HEK293 (cell line): ENCODE results near the gene PLOD3.

Source experiments
- BCL11B ChIP-seq: fragments of 450-650 bp; formaldehyde crosslinking; IDR thresholded peaks from 2 replicates; pipeline ENCODE4 v1.5.1; 2016; ENCODE audit warnings: low read depth, missing biosample characterization, missing genetic modification characterization
- KLF7 ChIP-seq: fragments of 450-650 bp; formaldehyde crosslinking; IDR thresholded peaks from 2 replicates; pipeline ENCODE4 v1.5.1; 2016; ENCODE audit warnings: missing biosample characterization, missing genetic modification characterization, borderline replicate concordance
- ZNF16 ChIP-seq: fragments of 450-650 bp; formaldehyde crosslinking; IDR thresholded peaks from 2 replicates; pipeline ENCODE4 v1.5.1; 2016; ENCODE audit warnings: low read depth, missing biosample characterization, missing genetic modification characterization
- ZNF837 ChIP-seq: fragments of 450-650 bp; formaldehyde crosslinking; IDR thresholded peaks from 2 replicates; pipeline ENCODE4 v1.5.1; 2016; ENCODE audit warnings: missing biosample characterization, missing genetic modification characterization
- TF ChIP-seq, protein P1 (sequence below): fragments of 450-650 bp; formaldehyde crosslinking; IDR thresholded peaks from 2 replicates; pipeline ENCODE4 v1.5.1; 2017; ENCODE audit warnings: missing biosample characterization, missing genetic modification characterization

DNA sequence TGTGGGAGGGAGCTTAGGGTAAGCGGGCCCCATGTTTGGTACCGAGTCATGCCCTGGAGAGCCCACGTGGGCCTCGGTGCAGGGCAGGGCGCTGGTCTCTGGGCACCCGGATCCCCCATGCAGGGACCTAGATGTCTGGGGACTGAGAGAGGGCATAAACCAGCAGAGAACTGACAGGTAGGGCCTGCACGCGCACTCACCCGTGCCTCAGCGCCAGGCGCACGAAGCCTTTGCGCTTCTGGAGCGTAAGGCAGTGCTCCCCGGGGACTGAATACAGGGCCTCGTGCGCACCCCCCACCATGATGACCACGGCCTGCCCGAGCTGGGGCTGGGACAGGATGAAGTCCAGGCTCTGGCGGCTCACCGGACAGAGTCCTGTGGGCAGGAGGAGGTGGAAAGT is 19.4 kb downstream of the PLOD3 start:
- TF ChIP-seq BCL11B (tag by site-specific recombination) (no peak), KLF7 (tag by site-specific recombination) (no peak), ZNF16 (tag by site-specific recombination) (no peak), ZNF837 (tag by site-specific recombination) (no peak)
- TF ChIP-seq, protein P1, sequence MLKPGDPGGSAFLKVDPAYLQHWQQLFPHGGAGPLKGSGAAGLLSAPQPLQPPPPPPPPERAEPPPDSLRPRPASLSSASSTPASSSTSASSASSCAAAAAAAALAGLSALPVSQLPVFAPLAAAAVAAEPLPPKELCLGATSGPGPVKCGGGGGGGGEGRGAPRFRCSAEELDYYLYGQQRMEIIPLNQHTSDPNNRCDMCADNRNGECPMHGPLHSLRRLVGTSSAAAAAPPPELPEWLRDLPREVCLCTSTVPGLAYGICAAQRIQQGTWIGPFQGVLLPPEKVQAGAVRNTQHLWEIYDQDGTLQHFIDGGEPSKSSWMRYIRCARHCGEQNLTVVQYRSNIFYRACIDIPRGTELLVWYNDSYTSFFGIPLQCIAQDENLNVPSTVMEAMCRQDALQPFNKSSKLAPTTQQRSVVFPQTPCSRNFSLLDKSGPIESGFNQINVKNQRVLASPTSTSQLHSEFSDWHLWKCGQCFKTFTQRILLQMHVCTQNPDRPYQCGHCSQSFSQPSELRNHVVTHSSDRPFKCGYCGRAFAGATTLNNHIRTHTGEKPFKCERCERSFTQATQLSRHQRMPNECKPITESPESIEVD (tag by site-specific recombination), result no peak
